Measurements from ENCODE around the gene PAQR4.

GRCh38 chr16:2967721-2968161 is 1.4 kb upstream of the PAQR4 start:
- TF ChIP-seq POLR2A (IDR thresholded peaks at IDR 0.05) = no peak
- TF ChIP-seq, protein P1, sequence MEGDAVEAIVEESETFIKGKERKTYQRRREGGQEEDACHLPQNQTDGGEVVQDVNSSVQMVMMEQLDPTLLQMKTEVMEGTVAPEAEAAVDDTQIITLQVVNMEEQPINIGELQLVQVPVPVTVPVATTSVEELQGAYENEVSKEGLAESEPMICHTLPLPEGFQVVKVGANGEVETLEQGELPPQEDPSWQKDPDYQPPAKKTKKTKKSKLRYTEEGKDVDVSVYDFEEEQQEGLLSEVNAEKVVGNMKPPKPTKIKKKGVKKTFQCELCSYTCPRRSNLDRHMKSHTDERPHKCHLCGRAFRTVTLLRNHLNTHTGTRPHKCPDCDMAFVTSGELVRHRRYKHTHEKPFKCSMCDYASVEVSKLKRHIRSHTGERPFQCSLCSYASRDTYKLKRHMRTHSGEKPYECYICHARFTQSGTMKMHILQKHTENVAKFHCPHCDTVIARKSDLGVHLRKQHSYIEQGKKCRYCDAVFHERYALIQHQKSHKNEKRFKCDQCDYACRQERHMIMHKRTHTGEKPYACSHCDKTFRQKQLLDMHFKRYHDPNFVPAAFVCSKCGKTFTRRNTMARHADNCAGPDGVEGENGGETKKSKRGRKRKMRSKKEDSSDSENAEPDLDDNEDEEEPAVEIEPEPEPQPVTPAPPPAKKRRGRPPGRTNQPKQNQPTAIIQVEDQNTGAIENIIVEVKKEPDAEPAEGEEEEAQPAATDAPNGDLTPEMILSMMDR (IDR thresholded peaks at IDR 0.05) = no peak

All from esophagus squamous epithelium (tissue), 4 donors.